OCI-LY7 (cell line): ENCODE data around the gene USP35.

Experiments
- EZH2phosphoT487 ChIP-seq: fragments of 200-600 bp; sonication (generic); IDR thresholded peaks from 2 replicates; pipeline ENCODE4 v1.6.1; 2018; ENCODE audit warnings: low read depth, borderline replicate concordance, mild to moderate bottlenecking, mixed run types, antibody characterized with exemption, low read length, moderate library complexity, mixed read lengths
- TF ChIP-seq, protein P1 (sequence below): fragments of 200-600 bp; sonication (generic); conservative IDR thresholded peaks from 2 replicates; pipeline ENCODE4 v1.5.1; 2014; ENCODE audit warnings: mild to moderate bottlenecking, antibody characterized with exemption, low read length, moderate library complexity, mixed read lengths

DNA sequence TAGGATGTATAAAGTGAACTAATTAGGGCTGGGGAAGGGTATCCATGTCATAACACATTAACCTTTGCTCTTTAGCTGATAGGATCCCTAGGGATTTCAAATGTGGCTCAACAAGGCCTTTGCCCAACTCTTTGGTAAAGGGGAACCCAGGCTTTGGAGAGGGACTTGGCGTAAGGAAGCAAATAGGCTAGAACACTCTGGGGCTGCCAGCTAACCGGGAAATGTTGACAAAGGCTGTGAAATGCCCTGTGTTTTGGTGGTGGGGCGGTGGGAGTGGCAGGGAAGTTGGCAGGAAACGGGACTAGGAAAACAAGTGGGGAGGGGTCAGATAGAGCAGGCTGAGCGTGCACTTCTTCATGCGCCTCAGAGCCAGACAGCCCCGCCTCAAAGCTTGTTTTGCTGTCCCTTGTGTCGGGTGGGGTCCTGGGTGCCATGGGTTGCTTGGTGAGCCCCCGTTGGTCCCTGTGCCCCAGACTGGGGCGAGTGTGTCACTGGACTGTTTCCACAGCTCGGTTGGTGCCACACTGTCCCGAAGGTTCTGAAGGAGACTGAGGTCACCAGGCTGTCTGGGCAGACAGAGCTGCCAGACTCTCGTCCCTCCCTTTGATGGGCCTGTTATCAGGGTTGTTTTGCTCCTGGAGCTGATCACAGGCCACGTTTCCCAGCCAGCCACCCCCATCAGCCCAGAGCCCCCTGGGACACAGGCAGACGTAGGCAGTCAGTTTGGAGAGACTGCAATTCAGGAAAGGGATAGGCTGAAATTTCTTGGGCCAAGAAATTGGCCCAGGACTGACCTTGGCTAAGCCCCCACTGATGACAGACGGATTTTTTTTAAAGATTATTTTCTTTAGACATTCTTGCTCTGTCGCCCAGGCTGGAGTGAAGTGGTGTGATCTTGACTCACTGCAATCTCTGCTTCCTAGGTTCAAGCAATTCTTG lies 19.9 kb upstream of the USP35 start:
- TF ChIP-seq, protein P1, sequence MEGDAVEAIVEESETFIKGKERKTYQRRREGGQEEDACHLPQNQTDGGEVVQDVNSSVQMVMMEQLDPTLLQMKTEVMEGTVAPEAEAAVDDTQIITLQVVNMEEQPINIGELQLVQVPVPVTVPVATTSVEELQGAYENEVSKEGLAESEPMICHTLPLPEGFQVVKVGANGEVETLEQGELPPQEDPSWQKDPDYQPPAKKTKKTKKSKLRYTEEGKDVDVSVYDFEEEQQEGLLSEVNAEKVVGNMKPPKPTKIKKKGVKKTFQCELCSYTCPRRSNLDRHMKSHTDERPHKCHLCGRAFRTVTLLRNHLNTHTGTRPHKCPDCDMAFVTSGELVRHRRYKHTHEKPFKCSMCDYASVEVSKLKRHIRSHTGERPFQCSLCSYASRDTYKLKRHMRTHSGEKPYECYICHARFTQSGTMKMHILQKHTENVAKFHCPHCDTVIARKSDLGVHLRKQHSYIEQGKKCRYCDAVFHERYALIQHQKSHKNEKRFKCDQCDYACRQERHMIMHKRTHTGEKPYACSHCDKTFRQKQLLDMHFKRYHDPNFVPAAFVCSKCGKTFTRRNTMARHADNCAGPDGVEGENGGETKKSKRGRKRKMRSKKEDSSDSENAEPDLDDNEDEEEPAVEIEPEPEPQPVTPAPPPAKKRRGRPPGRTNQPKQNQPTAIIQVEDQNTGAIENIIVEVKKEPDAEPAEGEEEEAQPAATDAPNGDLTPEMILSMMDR: no peak
- no peak for TF ChIP-seq EZH2phosphoT487
